ENCODE data around the gene CIC. TPM values are rescaled to one million over a fixed set of nuclear protein-coding genes. Genes with fewer than 3 reads are reported as not detected.
A peak's percentile ranks its signal among the peaks of the same experiment; 100 is the strongest.

The CIC gene
- total RNA-seq, 1 donor from 2014 or later, result 115 TPM

- TF ChIP-seq CTCF (IDR thresholded peaks at IDR 0.05), result peak; percentile 72
- H3K4me1 Mint-ChIP-seq (ENCODE audit: unreplicated experiment), result peaks cover 56% of the 10 kb centered on the region
- peak overlapping the region; percentile 98 for H3K27ac Mint-ChIP-seq (ENCODE audit: unreplicated experiment)
- H3K27me3 Mint-ChIP-seq (ENCODE audit: unreplicated experiment), result no peaks in the 10 kb centered on the region
- H3K36me3 Mint-ChIP-seq (ENCODE audit: unreplicated experiment), result peaks cover 2% of the 10 kb centered on the region
- no peaks in the 10 kb centered on the region for H3K9me3 Mint-ChIP-seq (ENCODE audit: unreplicated experiment)
- peak overlapping the region; percentile 95 for H3K4me3 Mint-ChIP-seq (ENCODE audit: unreplicated experiment)
- peak; percentile 95 for DNase-seq (ENCODE audit: extremely low spot score, unreplicated experiment)
Measured at GRCh38 chr19:42244347-42245220, 24.5 kb upstream of the CIC start.

DNA sequence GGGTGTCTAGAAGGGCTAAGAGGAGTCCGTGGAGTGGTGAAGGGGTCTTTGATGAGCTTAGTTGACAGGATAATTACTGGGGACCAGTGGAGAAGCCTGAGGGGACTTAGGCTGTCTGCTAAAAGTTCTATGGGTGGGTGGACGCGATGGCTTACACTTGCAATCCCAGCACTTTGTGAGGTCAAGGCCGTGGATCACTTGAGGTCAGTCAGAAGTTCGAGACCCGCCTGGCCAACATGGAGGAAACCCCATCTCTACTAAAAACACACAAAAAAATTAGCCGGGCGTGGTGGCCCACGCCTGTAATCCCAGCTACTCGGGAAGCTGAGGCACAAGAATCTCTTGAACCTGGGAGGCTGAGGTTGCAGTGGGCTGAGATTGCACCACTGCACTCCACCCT is 23.8 kb upstream of the CIC start:
- Mint-ChIP-seq H3K27ac (ENCODE audit: unreplicated experiment) (peak overlapping the region; percentile 98), H3K9me3 (ENCODE audit: unreplicated experiment) (no peaks in the 10 kb centered on the region), H3K4me3 (ENCODE audit: unreplicated experiment) (peak overlapping the region; percentile 95), H3K27me3 (ENCODE audit: unreplicated experiment) (no peaks in the 10 kb centered on the region), H3K4me1 (ENCODE audit: unreplicated experiment) (peaks cover 57% of the 10 kb centered on the region), H3K36me3 (ENCODE audit: unreplicated experiment) (peaks cover 2% of the 10 kb centered on the region)
- no peak for TF ChIP-seq CTCF (IDR thresholded peaks at IDR 0.05)
- DNase-seq (ENCODE audit: extremely low spot score, unreplicated experiment), result no peak

GRCh38 chr19:42246143-42246921 is 22.7 kb upstream of the CIC start:
- Mint-ChIP-seq H3K27ac (ENCODE audit: unreplicated experiment) (peak overlapping the region; percentile 98), H3K4me3 (ENCODE audit: unreplicated experiment) (no peak overlapping the region), H3K36me3 (ENCODE audit: unreplicated experiment) (peaks cover 2% of the 10 kb centered on the region), H3K4me1 (ENCODE audit: unreplicated experiment) (peaks cover 54% of the 10 kb centered on the region), H3K9me3 (ENCODE audit: unreplicated experiment) (no peaks in the 10 kb centered on the region), H3K27me3 (ENCODE audit: unreplicated experiment) (no peaks in the 10 kb centered on the region)
- DNase-seq (ENCODE audit: extremely low spot score, unreplicated experiment), result peak; percentile 92
- peak; percentile 77 for TF ChIP-seq CTCF (IDR thresholded peaks at IDR 0.05)

GRCh38 chr19:42246922-42247639 is 22.0 kb upstream of the CIC start:
- TF ChIP-seq CTCF (IDR thresholded peaks at IDR 0.05), result no peak
- Mint-ChIP-seq H3K4me3 (ENCODE audit: unreplicated experiment) (no peak overlapping the region), H3K9me3 (ENCODE audit: unreplicated experiment) (no peaks in the 10 kb centered on the region), H3K27ac (ENCODE audit: unreplicated experiment) (peak overlapping the region; percentile 98), H3K27me3 (ENCODE audit: unreplicated experiment) (no peaks in the 10 kb centered on the region), H3K36me3 (ENCODE audit: unreplicated experiment) (peaks cover 2% of the 10 kb centered on the region), H3K4me1 (ENCODE audit: unreplicated experiment) (peaks cover 57% of the 10 kb centered on the region)
- DNase-seq (ENCODE audit: extremely low spot score, unreplicated experiment), result no peak
